Stimulated activated CD8-positive, alpha-beta memory T cell treated with anti-CD3 and anti-CD28 coated beads, Interleukin-4, amount 100 ng/mL, for 4 hours (primary cell): Measurements from ENCODE around the gene FHIT.

Experiments used
- DNase-seq, 2 donors: peaks; one replicate each; pipeline ENCODE4 v3.0.0-alpha.2; 2020; ENCODE audit warnings: low read depth in 2 of 2, low spot score in 1 of 2

The FHIT gene

DNA sequence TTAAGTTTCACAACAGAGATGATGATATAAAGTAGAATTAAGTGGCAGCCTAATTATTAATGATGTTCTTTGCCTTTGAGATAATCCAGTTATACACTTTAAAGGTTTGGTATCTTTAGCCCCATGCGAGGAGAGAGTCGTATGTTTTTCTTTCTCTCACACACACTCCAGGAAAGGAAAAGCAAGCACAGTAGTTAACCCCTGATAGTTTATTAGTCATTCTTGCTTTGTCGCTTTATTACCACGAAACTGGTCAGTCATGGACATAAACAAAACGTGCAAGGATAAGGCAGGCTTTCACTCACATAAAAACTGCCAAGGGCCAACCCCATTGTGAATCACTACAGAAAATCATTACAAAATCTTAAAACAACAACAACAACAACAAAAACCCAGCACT, 866.9 kb downstream of the FHIT start:
- DNase-seq = no peak

DNA sequence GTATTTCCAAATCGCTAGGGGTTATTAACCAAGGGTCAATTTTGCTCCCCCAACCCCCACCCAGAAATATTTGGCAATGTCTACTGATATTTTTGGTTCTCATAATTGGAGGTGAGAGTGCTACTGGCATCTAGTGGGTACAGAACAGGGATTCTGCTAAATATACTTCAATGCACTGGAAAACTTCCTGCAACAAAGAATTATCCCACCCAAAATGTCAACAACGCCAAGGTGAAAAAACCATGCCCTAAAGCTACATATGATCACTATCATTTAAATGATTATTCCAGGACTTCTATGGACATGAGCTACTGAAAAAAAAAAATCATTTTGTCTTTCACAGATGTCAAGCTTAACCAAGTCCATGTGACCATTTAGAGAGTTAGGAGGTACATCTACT, 867.9 kb downstream of the FHIT start:
- no peak for DNase-seq

DNA sequence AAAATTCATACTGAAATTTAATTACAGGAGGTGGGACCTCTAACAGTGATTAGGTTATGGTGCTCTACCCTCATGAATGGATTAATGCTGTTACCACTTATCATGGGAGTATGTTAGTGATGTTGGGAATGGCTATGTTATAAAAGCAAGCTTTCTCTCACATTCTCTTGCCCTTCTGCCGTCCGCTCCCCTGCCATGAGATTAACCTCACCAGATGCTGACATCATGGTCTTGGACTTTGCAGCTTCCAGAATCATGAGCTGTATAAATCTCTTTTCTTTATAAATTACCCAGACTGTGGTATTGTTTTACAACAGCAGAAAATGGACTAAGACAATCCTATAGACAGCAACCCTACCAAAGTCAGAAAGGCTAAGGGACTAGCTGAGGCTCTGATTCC, 884.8 kb downstream of the FHIT start:
- no peak for DNase-seq

DNA sequence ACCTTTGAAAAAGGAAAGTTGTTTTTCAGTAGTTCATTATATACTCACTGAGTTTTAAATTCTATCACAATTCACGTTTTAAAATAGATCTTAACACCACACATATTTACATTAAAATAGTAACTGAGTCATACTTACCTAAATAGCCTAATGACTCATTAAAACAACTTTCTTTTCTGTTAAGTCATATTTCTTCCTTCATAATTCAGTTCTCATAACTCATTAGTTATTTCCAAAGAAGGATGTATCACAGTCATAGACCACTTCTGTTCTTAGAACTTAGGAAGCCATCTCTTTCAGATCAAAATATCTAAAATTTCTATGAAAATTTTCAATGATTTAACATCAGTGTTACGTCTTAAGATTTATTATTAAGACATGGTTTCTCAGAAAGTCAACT, 885.9 kb downstream of the FHIT start:
- no peak for DNase-seq

DNA sequence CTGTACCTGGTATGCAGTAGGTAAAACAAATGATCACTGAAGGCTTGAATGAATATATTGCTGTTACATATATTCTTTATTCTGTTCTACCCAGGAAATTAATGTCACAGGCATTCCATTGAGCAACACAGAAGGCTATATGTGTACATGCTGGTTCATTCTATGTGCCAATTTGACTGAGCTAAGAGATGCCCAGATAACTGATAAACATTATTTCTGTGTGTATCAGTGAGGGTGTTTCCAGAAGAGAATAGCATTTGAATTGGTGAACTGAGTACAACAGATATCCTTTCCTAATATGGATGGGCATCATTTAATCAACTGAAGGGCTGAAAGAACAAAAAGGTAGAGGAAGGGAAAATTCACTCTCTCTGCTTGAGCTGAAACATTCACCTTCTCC, 886.8 kb downstream of the FHIT start:
- no peak for DNase-seq

DNA sequence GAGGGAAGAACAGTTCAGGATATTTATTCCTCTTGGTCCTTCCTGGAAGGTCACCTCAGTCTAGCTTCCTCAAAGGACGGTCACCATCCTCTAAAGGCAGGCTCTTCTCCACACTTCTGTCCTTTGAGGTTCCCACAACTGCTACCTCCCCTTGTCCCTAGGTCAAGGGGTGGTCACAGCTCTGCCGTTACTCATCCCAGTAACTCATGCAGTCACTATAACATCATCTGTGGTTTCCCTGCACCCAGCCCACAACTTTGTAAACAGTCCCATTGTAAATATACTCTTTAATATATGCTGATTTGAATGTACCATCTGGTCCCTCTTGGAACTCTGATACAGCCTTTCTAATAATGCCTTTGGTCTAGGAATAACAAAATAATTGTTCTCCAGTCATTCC, 887.4 kb downstream of the FHIT start:
- DNase-seq = no peak

- no peak for DNase-seq
These were observed 895.4 kb downstream of the FHIT start for GRCh38 chr3:60355825-60356224.

GRCh38 chr3:60351481-60351880, 899.8 kb downstream of the FHIT start:
- no peak for DNase-seq

- DNase-seq = no peak
These were observed 906.9 kb downstream of the FHIT start for GRCh38 chr3:60344340-60344739.

DNA sequence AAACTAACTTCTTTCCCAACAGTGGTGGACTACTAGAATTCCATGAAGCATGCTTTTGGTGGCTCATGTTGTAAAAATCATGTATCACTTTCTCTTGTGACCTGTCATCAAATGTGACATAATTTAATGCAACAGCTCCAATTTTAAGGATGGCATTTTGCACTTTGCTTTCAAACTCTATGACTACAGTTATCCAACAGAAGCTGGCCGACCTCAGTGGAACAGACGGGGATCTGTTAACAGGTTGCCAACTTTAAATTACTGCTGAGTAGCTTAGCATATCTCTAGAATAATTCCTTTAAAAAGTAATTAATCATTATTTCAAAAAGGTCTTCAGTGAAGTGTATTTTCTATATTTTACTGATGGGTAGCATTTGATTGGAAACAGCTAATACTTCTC, 907.4 kb downstream of the FHIT start:
- DNase-seq = no peak

GRCh38 chr3:60339304-60339703, 911.9 kb downstream of the FHIT start:
- DNase-seq = no peak

GRCh38 chr3:60337421-60337820, 913.8 kb downstream of the FHIT start:
- DNase-seq = no peak

GRCh38 chr3:60336061-60336460, 915.2 kb downstream of the FHIT start:
- DNase-seq = no peak

- no peak for DNase-seq
These were observed 917.5 kb downstream of the FHIT start for GRCh38 chr3:60333710-60334109.

- no peak for DNase-seq
These were observed 921.1 kb downstream of the FHIT start for GRCh38 chr3:60330107-60330506.

GRCh38 chr3:60325610-60326170, 925.6 kb downstream of the FHIT start:
- no peak for DNase-seq

- DNase-seq = no peak
These were observed 927.6 kb downstream of the FHIT start for GRCh38 chr3:60323651-60324050.

GRCh38 chr3:60323180-60323579, 928.1 kb downstream of the FHIT start:
- DNase-seq = no peak

- no peak for DNase-seq
These were observed 928.9 kb downstream of the FHIT start for GRCh38 chr3:60322298-60322856.

- no peak for DNase-seq
These were observed 931.9 kb downstream of the FHIT start for GRCh38 chr3:60319179-60319858.

DNA sequence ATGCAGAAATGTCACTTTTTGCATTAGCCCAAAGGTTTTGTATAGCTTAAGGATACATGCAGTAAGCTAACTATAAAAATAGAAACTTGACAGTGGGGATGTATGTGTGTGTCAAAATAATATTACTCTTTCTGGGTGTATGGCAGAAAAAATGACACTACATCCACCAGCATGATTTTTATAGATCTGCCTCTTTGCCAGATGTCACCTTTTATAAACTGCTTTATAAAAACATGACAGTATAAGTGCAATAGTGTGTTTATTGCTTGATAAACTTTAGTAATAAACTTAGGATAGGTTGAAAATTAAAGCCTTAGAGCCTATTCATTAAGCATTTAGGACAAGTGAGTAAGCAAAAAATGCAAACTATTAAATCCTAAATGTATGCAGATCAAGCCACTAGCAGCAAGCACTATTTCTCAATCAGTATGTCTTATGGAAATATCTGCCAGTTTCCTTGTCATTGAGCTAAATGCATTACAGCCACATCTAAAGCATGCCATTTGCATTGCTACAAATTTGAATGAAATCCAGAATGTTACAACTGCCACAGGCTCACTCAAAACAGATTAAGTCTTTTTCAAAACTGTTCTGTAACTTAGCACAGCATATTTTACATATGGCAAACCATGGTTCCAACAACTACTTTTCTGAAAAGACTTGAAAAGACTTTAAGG, 935.0 kb downstream of the FHIT start:
- no peak for DNase-seq

GRCh38 chr3:60313951-60314461, 937.2 kb downstream of the FHIT start:
- no peak for DNase-seq
